GM12878 (cell line): ENCODE results near the gene BDKRB2. TPM values are rescaled to one million over a fixed set of nuclear protein-coding genes. Genes with fewer than 3 reads are reported as not detected.

Experiments
- ATAC-seq: fragments of 200-7000 bp; cut with Tn5 transposase; 3 replicates; pipeline ENCODE4 v1.9.1; 2020; ENCODE audit warnings: mild to moderate bottlenecking, moderate library complexity
- BruUV-seq: library from RNA; stranded (reverse); fragments of 400-500 nt; replicated peaks from 2 replicates; lab custom pipeline; 2021; lab: Mats Ljungman, UMichigan
- CTCF ChIA-PET: fragments of 300-600 bp; sonication (Branson Sonifier 250); formaldehyde crosslinking; extraction: SDS; loops from one replicate; lab custom pipeline; 2021; ENCODE audit warnings: inconsistent platforms; lab: Yijun Ruan, JAX
- POLR2A ChIA-PET: fragments of 350-600 bp; formaldehyde crosslinking; extraction: SDS; loops from one replicate; lab custom pipeline; 2021; ENCODE audit warnings: inconsistent platforms; lab: Charles Lee
- RAD21 ChIA-PET: fragments of 300-600 bp; sonication (Branson Sonifier 250); formaldehyde crosslinking; loops from one replicate; lab custom pipeline; 2023; ENCODE audit warnings: antibody characterized with exemption; ENCODE audit not compliant: unreplicated experiment; lab: Charles Lee
- SMC1A ChIA-PET: fragments of 300-600 bp; sonication (Branson Sonifier 250); formaldehyde crosslinking; loops from one replicate; lab custom pipeline; 2023; ENCODE audit not compliant: unreplicated experiment, uncharacterized antibody; lab: Charles Lee
- DNase-seq: peaks from one replicate; pipeline ENCODE4 v3.0.0-alpha.2; 2011; ENCODE audit warnings: low read depth, low spot score
- FAIRE-seq: peaks from 3 replicates; lab custom pipeline; 2011; peaks lifted over from hg19 to GRCh38; lab: Jason Lieb, UNC
- H2AFZ ChIP-seq: 2 replicates; pipeline ENCODE4 v1.6.0; 2011; ENCODE audit warnings: low read depth, low read length, control low read depth; ENCODE audit not compliant: control insufficient read depth
- H3K27ac ChIP-seq: 2 replicates; pipeline ENCODE4 v1.5.1; 2011; ENCODE audit warnings: control low read depth; ENCODE audit not compliant: control insufficient read depth, insufficient read depth
- H3K27me3 ChIP-seq, 2 experiments: replicated peaks in 1 of 2; 2 replicates each; pipeline versions ENCODE4 v1.6.0 to v1.6.1; 2011; ENCODE audit warnings: low read length in 1 of 2; ENCODE audit not compliant: control insufficient read depth in 2 of 2, insufficient read depth in 2 of 2
- H3K36me3 ChIP-seq, 2 experiments: 2 replicates each; pipeline ENCODE4 v1.5.1; 2011; ENCODE audit warnings: low read length in 1 of 2; ENCODE audit not compliant: control insufficient read depth in 2 of 2, insufficient read depth in 2 of 2
- H3K4me1 ChIP-seq: 2 replicates; pipeline ENCODE4 v1.6.1; 2011; ENCODE audit warnings: mild to moderate bottlenecking, low read length, moderate library complexity, mixed read lengths; ENCODE audit not compliant: control insufficient read depth, insufficient read depth
- H3K4me2 ChIP-seq: 2 replicates; pipeline ENCODE4 v1.6.0; 2011; ENCODE audit warnings: control low read depth; ENCODE audit not compliant: control insufficient read depth, insufficient read depth
- H3K4me3 ChIP-seq: fragments of 200-600 bp; sonication (generic); 2 replicates; pipeline ENCODE4 v1.5.1; 2016
- H3K79me2 ChIP-seq: 2 replicates; pipeline ENCODE4 v1.6.0; 2011; ENCODE audit warnings: low read length; ENCODE audit not compliant: control insufficient read depth, insufficient read depth
- H3K9ac ChIP-seq: 2 replicates; pipeline ENCODE4 v1.8.0; 2011; ENCODE audit warnings: low read length, control low read depth, mixed read lengths; ENCODE audit not compliant: control insufficient read depth, insufficient read depth
- H3K9me3 ChIP-seq: replicated peaks from 3 replicates; pipeline ENCODE4 v1.5.1; 2011; ENCODE audit warnings: mild to moderate bottlenecking, low read length; ENCODE audit not compliant: control insufficient read depth, insufficient read depth
- H4K20me1 ChIP-seq: 2 replicates; pipeline ENCODE4 v1.6.0; 2011; ENCODE audit not compliant: control insufficient read depth, insufficient read depth
- CHD1 ChIP-seq: IDR thresholded peaks from 2 replicates; pipeline ENCODE4 v1.6.1; 2012; ENCODE audit warnings: low read depth, low read length, improper control_type of control experiment
- E2F4 ChIP-seq: IDR thresholded peaks from 2 replicates; pipeline ENCODE4 v1.6.1; 2012; ENCODE audit warnings: low read depth, low read length, improper control_type of control experiment
- IKZF2 ChIP-seq, 2 experiments: fragments of 450-650 bp; IDR thresholded peaks; 2 replicates each; pipeline ENCODE4 v1.6.1; 2017; ENCODE audit warnings: mild to moderate bottlenecking in 2 of 2, moderate library complexity in 2 of 2
- MYC ChIP-seq: IDR thresholded peaks from 2 replicates; pipeline ENCODE4 v1.6.1; 2011; ENCODE audit warnings: mild to moderate bottlenecking, low read length, moderate library complexity, inconsistent platforms; ENCODE audit not compliant: insufficient read depth, insufficient replicate concordance, insufficient read length, severe bottlenecking
- PBX3 ChIP-seq: IDR thresholded peaks from 2 replicates; pipeline ENCODE4 v1.6.1; 2011; ENCODE audit warnings: mild to moderate bottlenecking, low read depth, low read length, moderate library complexity; ENCODE audit not compliant: insufficient replicate concordance
- PKNOX1 ChIP-seq: fragments of 450-650 bp; IDR thresholded peaks from 2 replicates; pipeline ENCODE4 v1.6.1; 2016; ENCODE audit warnings: mild to moderate bottlenecking
- SMAD1 ChIP-seq: fragments of 450-650 bp; IDR thresholded peaks from 2 replicates; pipeline ENCODE4 v1.6.1; 2018; ENCODE audit warnings: mild to moderate bottlenecking, low read depth; ENCODE audit not compliant: partially characterized antibody
- SMARCA5 ChIP-seq: fragments of 450-650 bp; IDR thresholded peaks from 2 replicates; pipeline ENCODE4 v1.6.1; 2017; ENCODE audit warnings: mild to moderate bottlenecking
- SRF ChIP-seq, 2 experiments: IDR thresholded peaks; 2 replicates each; pipeline ENCODE4 v1.6.1; 2011; ENCODE audit warnings: low read depth in 2 of 2, low read length in 2 of 2, mild to moderate bottlenecking in 1 of 2, moderate library complexity in 1 of 2
- ZBED1 ChIP-seq: IDR thresholded peaks from 2 replicates; pipeline ENCODE4 v1.6.1; 2016; ENCODE audit warnings: borderline replicate concordance
- ZNF217 ChIP-seq: fragments of 450-650 bp; IDR thresholded peaks from 2 replicates; pipeline ENCODE4 v1.6.1; 2017; ENCODE audit warnings: antibody characterized with exemption, mild to moderate bottlenecking
- WGBS: methylation state at CpG from one replicate; pipeline ENCODE4 v1.1.6; 2016; ENCODE audit warnings: low lambda C conversion rate; ENCODE audit not compliant: insufficient replicate concordance, insufficient coverage; ENCODE audit errors: missing lambda C conversion rate; 5-methylcytosine and 5-hydroxymethylcytosine counted together
- in situ Hi-C: fragments of 300-500 bp; cut with MboI; formaldehyde crosslinking; loops from 9 replicates; pipeline ENCODE4 v1.14.3; 2018; ENCODE audit warnings: mixed read lengths
- intact Hi-C: fragments of 100-400 bp; cut with micrococcal nuclease; formaldehyde crosslinking; loops from one replicate; pipeline ENCODE4 v1.14.2; 2022; ENCODE audit not compliant: unreplicated experiment
- polyA plus RNA-seq, 11 experiments: library from polyadenylated mRNA; depleted of rRNA in 4 of 11; unstranded in 6 of 11; stranded (reverse) in 5 of 11; fragments of >200 nt; fragmentation: Nextera tagmentation in 4 of 11; fragmentation: Illumina TruSeq in 1 of 11; extraction: Ambion mirVana in 4 of 11; extraction: Trizol in 1 of 11; gene quantifications; 1 replicate in 1 of 11; 2 replicates in 10 of 11; pipeline versions ENCODE4 v1.2.1 to v1.2.3, GENCODE V29; 2011 to 2016; ENCODE audit warnings: inconsistent platforms in 2 of 11, missing spikeins in 2 of 11, low read depth in 1 of 11
- total RNA-seq, 4 experiments: library from RNA; depleted of rRNA in 3 of 4; stranded (reverse); fragments of >200 nt in 3 of 4; fragmentation: Illumina TruSeq in 1 of 4; extraction: Trizol in 1 of 4; gene quantifications; 2 replicates each; pipeline versions ENCODE4 v1.2.1 to v1.2.3, GENCODE V29; 2013 to 2021

Gene BDKRB2
- total and polyA plus RNA-seq, 10 of the 15 experiments (the other 5 are each of a cell fraction or from before 2014, with no cell fraction given): 0.08 TPM; not detected in 9

- no peak overlapping the region for H3K4me2 ChIP-seq
- ATAC-seq (no peak), DNase-seq (no peak), FAIRE-seq (no peak)
- no peaks in the 10 kb centered on the region for H3K9me3 ChIP-seq
- H3K27ac ChIP-seq: no peak overlapping the region
- WGBS: 21% methylated on average over 7 of the region's 7 CpGs
- ChIA-PET POLR2A (no interaction called here), RAD21 (no interaction called here), SMC1A (no interaction called here), CTCF (no interaction called here)
- intact Hi-C loops (no loop called here), in situ Hi-C loops (no loop called here)
- no peaks in the 10 kb centered on the region for H4K20me1 ChIP-seq
- no TSS peak for BruUV-seq
- no peak overlapping the region for H2AFZ ChIP-seq
- no peak overlapping the region for H3K9ac ChIP-seq
- no peak for TF ChIP-seq E2F4
- TF ChIP-seq ZNF217: no peak
- no peak for TF ChIP-seq MYC
- TF ChIP-seq ZBED1: no peak
- no peak for TF ChIP-seq SRF (IDR thresholded peaks at IDR 0.05; ENCODE audit: low read depth in 2 of 2, low read length in 2 of 2)
- no peak for TF ChIP-seq PKNOX1
- no peak for TF ChIP-seq SMARCA5
- TF ChIP-seq SMAD1: no peak
- TF ChIP-seq PBX3: no peak
- no peak for TF ChIP-seq IKZF2 (IDR thresholded peaks at IDR 0.05)
- TF ChIP-seq CHD1: no peak
- H3K79me2 ChIP-seq: no peaks in the 10 kb centered on the region
- no peaks in the 10 kb centered on the region for H3K4me1 ChIP-seq
- no peaks in the 10 kb centered on the region for H3K36me3 ChIP-seq
- H3K4me3 ChIP-seq: no peak overlapping the region
- no peaks in the 10 kb centered on the region; a peak in 2 of 4 replicates for H3K27me3 ChIP-seq
These were observed 45.9 kb upstream of the BDKRB2 start for GRCh38 chr14:96158735-96159134.
